ENCODE data around the gene ATP1A4. TPM values are rescaled to one million over a fixed set of nuclear protein-coding genes. Genes with fewer than 3 reads are reported as not detected.
A peak's percentile ranks its signal among the peaks of the same experiment; 100 is the strongest.

Gene ATP1A4
- total RNA-seq, 1 donor = not detected

DNA sequence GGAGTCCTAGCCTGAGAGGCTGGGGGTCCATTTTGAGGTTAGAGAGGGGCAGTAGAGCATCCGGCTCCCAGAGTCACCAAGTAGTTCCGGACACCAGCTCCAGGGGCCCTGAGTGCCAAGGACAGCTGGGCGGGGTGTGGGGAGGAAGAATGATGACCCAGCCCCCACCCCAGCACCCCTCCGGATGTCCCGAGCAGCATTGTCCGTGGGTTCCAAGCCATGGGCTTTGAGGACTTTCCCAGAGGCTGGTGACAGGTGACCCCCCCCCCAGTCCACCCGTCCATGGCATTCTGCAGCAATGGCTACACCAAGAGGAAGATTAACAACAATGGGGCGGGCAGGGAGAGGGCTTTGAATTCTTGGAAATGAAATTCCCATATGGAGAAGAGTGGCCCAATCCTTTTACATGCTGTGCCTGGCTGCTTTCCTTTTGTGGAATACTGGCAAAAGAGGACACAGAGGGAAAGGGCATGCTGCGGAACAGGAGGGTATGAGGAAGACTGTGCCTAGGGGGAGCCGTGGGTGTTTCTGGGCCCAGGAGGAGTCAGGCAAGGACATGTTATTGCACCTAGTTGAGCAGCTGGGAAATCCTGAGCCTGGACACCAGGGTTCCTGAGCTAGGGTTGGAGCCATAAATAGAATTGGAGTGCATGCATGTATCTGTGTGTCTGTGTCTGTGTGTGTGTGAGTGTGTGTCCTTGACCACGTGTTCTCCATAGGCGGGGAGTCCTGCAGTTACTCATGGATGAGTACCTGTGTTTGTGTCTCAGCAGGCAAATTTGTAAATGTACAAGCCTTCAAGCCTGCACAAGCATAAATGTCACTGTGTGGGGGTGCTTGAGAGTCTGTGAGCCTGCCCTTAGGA is 34.9 kb upstream of the ATP1A4 start:
- TF ChIP-seq CTCF (IDR thresholded peaks at IDR 0.05; ENCODE audit: insufficient read depth, low read length) = no peak
- peak; percentile 52 for DNase-seq (ENCODE audit: low read depth)
- H3K4me3 ChIP-seq (ENCODE audit: low read depth, low read length) = no peak overlapping the region

GRCh38 chr1:160117300-160117699 is 34.1 kb upstream of the ATP1A4 start:
- no peak for DNase-seq (ENCODE audit: low read depth)
- no peak for TF ChIP-seq CTCF (IDR thresholded peaks at IDR 0.05; ENCODE audit: insufficient read depth, low read length)
- H3K4me3 ChIP-seq (ENCODE audit: low read depth, low read length) = no peak overlapping the region

GRCh38 chr1:160117709-160118183 is 33.7 kb upstream of the ATP1A4 start:
- no peak overlapping the region for H3K4me3 ChIP-seq (ENCODE audit: low read depth, low read length)
- TF ChIP-seq CTCF (IDR thresholded peaks at IDR 0.05; ENCODE audit: insufficient read depth, low read length) = no peak

DNA sequence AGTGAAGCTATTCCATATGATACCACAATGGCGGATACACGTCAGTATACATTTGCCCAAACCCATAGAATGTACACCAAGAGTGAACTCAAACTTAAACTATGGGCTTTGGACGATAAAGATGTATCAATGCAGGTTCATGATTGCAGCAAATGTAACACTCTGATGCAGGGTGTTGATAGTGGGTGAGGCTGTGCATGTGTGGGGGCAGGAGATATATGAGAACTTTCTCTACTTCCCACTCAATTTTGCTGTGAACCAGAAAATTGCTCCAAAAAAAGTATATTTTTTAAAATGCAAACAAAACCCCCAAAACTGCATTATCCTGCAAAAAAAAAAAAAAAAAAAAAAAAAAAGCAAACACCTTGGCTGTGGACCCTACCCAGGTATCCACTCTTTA is 32.5 kb upstream of the ATP1A4 start:
- no peak overlapping the region for H3K4me3 ChIP-seq (ENCODE audit: low read depth, low read length)
- DNase-seq (ENCODE audit: low read depth) = no peak
- TF ChIP-seq CTCF (IDR thresholded peaks at IDR 0.05; ENCODE audit: insufficient read depth, low read length) = no peak

More at GRCh38 chr1:160117709-160118183, 33.7 kb upstream of the ATP1A4 start:
- DNase-seq (ENCODE audit: low read depth) = peak; percentile 68

GRCh38 chr1:160120797-160121196 is 30.6 kb upstream of the ATP1A4 start:
- no peak overlapping the region for H3K4me3 ChIP-seq (ENCODE audit: low read depth, low read length)
- no peak for TF ChIP-seq CTCF (IDR thresholded peaks at IDR 0.05; ENCODE audit: insufficient read depth, low read length)
- no peak for DNase-seq (ENCODE audit: low read depth)

- H3K4me3 ChIP-seq (ENCODE audit: low read depth, low read length) = no peak overlapping the region
- no peak for DNase-seq (ENCODE audit: low read depth)
- no peak for TF ChIP-seq CTCF (IDR thresholded peaks at IDR 0.05; ENCODE audit: insufficient read depth, low read length)
These were observed 30.0 kb upstream of the ATP1A4 start for GRCh38 chr1:160121388-160121787.

All from fibroblast of the aortic adventitia (primary cell).